GM19351 (cell line): ENCODE results near the gene NPHP4.

Source experiments
- ATAC-seq: cut with Tn5 transposase; IDR thresholded peaks from one replicate; pipeline ENCODE4 v1.9.1; 2021; ENCODE audit warnings: mild to moderate bottlenecking, moderate library complexity; ENCODE audit not compliant: unreplicated experiment

NPHP4 gene

GRCh38 chr1:6004412-6005123 lies 12.3 kb upstream of the NPHP4 start:
- ATAC-seq: no peak

- ATAC-seq: no peak
Observed at GRCh38 chr1:6003568-6004411, 11.6 kb upstream of the NPHP4 start.

GRCh38 chr1:6002714-6003501 lies 10.7 kb upstream of the NPHP4 start:
- no peak for ATAC-seq

GRCh38 chr1:6001992-6002576 lies 9.9 kb upstream of the NPHP4 start:
- no peak for ATAC-seq

GRCh38 chr1:6000444-6001288 lies 8.4 kb upstream of the NPHP4 start:
- ATAC-seq: no peak

DNA sequence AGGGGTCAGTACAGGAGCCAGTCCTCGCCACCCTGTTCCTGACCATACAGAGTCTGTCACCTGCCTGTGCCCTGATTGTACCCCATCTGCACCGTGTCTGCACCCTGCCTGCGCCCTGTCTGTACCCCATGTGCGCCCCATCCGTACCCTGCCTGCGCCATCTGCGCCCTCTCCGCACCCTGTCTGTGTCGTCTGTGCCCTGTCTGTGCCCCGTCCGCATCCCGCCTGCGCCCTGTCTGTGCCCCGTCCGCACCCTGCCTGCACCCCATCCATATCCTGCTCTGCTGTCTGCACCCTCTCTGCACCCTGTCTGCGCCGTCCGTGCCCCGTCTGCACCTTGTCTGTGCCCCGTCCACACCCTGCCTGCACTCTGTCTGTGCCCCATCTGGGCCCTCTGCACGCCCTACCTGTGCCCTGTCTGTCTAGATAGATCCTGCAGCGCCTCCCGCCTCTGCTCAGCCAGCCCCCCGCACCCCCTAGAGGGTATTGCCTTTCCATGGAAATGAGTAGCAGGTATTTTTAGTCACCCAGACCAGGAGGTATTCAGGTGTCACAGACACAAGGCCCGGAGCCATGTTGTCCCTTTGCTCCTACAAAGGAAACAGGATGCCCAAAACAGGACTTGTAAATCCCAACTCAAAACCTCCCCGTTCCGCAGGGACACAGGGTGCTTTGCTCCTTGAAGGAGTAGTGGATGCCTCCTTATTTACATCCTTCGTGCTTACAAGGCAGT lies 7.7 kb upstream of the NPHP4 start:
- ATAC-seq: no peak

DNA sequence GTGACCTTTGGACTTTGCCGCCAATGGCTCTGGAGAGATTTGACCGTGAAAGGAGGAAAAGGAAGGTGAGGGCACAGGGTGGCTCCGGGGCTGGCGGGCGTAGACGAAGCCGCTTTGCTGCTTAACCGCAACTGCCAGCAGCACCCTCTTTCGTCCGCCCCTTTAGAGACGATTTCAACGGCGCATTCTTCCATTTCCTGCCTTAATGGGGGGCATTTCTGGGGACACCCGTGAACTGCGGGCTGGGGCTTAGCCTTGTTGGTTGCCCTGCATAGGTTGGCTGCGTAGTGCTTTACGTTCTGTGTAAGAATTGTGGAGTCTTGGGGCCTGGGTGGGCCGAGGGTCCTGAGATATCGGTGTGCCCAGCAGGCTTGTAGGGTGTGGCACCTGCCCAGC lies 6.7 kb upstream of the NPHP4 start:
- ATAC-seq: no peak

DNA sequence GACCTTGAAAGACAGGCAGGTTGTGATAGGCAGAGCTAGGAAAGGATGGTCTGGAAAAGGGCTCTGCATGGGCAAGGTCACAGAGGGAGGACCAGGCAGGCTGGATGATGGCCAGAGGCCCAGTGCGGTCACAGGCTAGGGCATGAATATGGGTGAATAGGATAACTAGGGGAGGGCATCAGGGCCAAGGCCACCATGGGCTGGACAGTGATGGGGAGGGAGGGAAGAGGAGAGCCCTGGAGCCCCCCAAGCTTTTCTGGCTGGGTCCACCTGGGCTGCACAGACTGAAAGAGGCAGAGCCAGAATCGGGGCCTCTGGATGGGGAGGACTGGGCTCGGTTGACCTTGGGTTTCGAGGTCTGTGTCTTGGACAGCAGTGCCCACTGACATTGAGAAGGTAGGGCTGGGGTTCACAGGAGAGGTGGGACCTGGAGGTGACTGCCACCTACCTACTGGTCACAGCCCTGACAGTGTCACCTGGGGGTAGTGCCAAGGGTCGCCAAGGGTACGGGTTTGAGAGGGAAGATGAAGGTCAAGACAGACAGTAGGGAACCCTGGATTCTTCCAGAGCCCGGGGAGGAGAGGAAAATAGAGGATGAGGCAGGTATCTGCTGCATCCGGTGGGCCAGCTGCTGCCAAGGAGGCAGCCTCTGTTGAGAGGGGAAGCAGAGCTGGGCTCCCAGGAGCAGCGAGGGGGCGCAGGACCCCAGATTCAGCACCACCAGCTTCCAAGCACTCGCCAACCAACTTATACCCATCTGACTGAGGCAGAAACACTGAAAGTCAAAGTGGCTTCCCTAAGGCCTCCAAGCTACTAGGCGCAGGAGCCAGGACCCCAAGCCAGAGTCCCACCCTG lies 6.1 kb upstream of the NPHP4 start:
- no peak for ATAC-seq

DNA sequence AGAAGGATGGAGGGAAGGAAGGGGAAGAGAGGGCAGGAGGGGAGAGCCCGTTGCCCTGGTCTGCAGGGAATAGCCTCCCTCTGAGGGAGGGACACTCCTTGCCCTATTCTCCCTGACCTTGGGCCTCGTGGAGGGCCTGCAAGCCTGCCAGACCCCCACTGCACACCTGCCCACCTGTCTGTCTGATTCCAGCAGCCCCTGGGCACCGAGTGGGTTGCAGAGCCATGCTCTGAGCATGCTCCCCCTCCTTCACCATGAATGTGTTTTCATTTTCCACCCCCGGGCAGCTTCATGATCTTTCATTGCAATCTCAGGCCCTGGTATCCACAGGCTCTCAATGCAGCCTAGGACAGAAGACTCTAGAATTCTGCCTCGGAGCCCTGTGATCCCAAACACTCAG lies 5.1 kb upstream of the NPHP4 start:
- no peak for ATAC-seq

DNA sequence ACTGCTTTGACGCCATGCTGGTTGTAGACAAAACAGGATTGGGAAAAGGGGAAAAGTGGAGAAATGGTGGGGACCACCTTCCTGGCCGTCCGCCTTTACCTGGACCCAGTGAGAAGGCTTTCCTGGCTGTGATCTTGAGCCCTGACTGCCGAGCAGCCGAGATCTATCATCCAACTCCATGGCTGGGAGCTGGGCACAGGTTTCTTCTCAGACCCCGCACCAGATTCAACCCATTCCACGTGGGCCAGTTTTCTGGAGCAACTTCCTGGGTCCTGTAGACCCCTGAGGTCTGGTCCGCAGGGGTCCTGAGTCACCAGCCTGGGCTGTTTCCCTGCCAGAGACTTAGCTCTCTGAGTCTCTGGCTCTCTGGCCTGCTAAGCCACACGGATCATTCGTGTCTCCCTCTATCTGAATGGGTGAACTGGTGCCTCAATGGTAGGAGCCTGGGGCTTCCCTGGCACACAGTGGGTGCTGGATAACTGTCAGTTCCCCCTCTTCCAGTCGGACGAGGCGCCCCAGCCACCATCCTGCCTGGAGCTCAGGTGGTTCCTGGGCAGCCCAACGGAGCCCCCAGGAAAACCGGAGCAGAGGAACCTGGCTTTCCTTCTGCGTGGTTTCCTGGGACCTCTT lies 4.5 kb upstream of the NPHP4 start:
- ATAC-seq: no peak

- ATAC-seq: no peak
Observed at GRCh38 chr1:5995871-5996630, 3.8 kb upstream of the NPHP4 start.

DNA sequence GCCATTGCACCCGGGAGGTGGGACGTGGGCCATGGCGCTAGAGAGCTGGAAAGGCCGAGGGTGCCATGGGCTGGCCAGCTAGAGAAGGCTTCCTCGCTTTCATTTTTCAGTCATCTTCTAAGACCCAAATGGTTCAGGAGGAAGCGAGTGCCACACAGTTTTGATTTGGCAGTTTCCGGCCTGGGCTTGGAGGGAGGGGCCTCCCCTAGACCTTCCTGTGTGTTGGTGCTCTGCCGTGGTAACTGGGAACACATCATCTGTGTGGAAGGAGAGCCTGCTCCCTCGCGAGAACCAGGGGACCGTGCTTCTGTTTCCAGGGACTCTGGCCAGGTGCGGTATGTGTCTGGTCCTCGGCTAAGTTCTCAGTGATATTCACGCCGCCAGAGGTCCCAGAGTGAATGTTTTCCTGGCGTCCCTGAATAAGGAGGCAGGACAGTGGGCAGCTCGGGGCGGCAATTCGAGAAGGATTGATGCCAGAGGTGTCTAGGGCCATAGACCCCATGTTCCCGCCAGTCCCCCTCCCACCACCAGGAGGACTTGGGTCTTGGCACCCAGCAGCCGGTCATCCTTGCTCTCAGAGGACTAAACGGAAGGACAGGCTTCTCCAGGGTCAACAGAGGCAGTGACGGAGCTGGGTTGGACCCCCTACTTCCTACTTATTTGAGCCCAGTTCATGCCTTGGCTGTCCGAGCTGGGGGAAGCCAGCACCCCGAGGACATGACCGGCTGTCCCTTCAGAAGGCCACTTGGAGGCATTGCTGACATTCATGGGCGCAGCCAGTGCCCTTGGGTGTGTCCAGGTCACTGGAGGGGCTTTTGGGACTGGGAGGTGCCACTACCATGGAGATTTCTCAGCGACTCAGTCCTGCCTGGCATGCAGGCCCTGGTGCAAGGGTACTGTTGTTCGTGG lies 2.7 kb upstream of the NPHP4 start:
- no peak for ATAC-seq

GRCh38 chr1:5993556-5994491 lies 1.6 kb upstream of the NPHP4 start:
- ATAC-seq: no peak

GRCh38 chr1:5992814-5993555 lies 760 bp upstream of the NPHP4 start:
- peak; percentile 3 for ATAC-seq
